Measurements from ENCODE around the gene GAS2L1.

The GAS2L1 gene

GRCh38 chr22:29320546-29320945 lies 14.1 kb downstream of the GAS2L1 start:
- DNase-seq (ENCODE audit: insufficient read length, low spot score) (no peak), FAIRE-seq (no peak)
- TF ChIP-seq POU2F2 (IDR thresholded peaks at IDR 0.05; ENCODE audit: low read depth, low read length), result no peak
- no peak for TF ChIP-seq POLR2AphosphoS5 (IDR thresholded peaks at IDR 0.05; ENCODE audit: low read depth, low read length)
- TF ChIP-seq SPI1 (IDR thresholded peaks at IDR 0.05; ENCODE audit: low read depth, low read length), result no peak
- no peak for TF ChIP-seq PAX5 (IDR thresholded peaks at IDR 0.05; ENCODE audit: insufficient read depth, low read length, severe bottlenecking)
- no peak for TF ChIP-seq TAF1 (IDR thresholded peaks at IDR 0.05; ENCODE audit: low read depth, low read length)
- TF ChIP-seq POLR2A (IDR thresholded peaks at IDR 0.05; ENCODE audit: low read depth, low read length), result no peak

GRCh38 chr22:29323641-29324040 lies 17.2 kb downstream of the GAS2L1 start:
- DNase-seq (ENCODE audit: insufficient read length, low spot score) (no peak), FAIRE-seq (no peak)
- TF ChIP-seq TAF1 (IDR thresholded peaks at IDR 0.05; ENCODE audit: low read depth, low read length) (no peak), POU2F2 (IDR thresholded peaks at IDR 0.05; ENCODE audit: low read depth, low read length) (no peak), SPI1 (IDR thresholded peaks at IDR 0.05; ENCODE audit: low read depth, low read length) (no peak), POLR2AphosphoS5 (IDR thresholded peaks at IDR 0.05; ENCODE audit: low read depth, low read length) (no peak), PAX5 (IDR thresholded peaks at IDR 0.05; ENCODE audit: insufficient read depth, low read length, severe bottlenecking) (no peak)

GRCh38 chr22:29325356-29325755 lies 18.9 kb downstream of the GAS2L1 start:
- FAIRE-seq (no peak), DNase-seq (ENCODE audit: insufficient read length, low spot score) (no peak)
- TF ChIP-seq SPI1 (IDR thresholded peaks at IDR 0.05; ENCODE audit: low read depth, low read length), result no peak
- no peak for TF ChIP-seq POLR2AphosphoS5 (IDR thresholded peaks at IDR 0.05; ENCODE audit: low read depth, low read length)

- no peak for FAIRE-seq
- DNase-seq (ENCODE audit: insufficient read length, low spot score), result no peak
- TF ChIP-seq POLR2A (IDR thresholded peaks at IDR 0.05; ENCODE audit: low read depth, low read length) (no peak), PAX5 (IDR thresholded peaks at IDR 0.05; ENCODE audit: insufficient read depth, low read length, severe bottlenecking) (no peak), POLR2AphosphoS5 (IDR thresholded peaks at IDR 0.05; ENCODE audit: low read depth, low read length) (no peak), SPI1 (IDR thresholded peaks at IDR 0.05; ENCODE audit: low read depth, low read length) (no peak), POU2F2 (IDR thresholded peaks at IDR 0.05; ENCODE audit: low read depth, low read length) (no peak), TAF1 (IDR thresholded peaks at IDR 0.05; ENCODE audit: low read depth, low read length) (no peak)
Measured at GRCh38 chr22:29325785-29326315, 19.4 kb downstream of the GAS2L1 start.

GRCh38 chr22:29326481-29326880 lies 20.0 kb downstream of the GAS2L1 start:
- TF ChIP-seq POLR2A (IDR thresholded peaks at IDR 0.05; ENCODE audit: low read depth, low read length), result no peak
- TF ChIP-seq POU2F2 (IDR thresholded peaks at IDR 0.05; ENCODE audit: low read depth, low read length), result no peak
- TF ChIP-seq PAX5 (IDR thresholded peaks at IDR 0.05; ENCODE audit: insufficient read depth, low read length, severe bottlenecking), result no peak
- TF ChIP-seq POLR2AphosphoS5 (IDR thresholded peaks at IDR 0.05; ENCODE audit: low read depth, low read length), result no peak
- no peak for TF ChIP-seq SPI1 (IDR thresholded peaks at IDR 0.05; ENCODE audit: low read depth, low read length)
- TF ChIP-seq TAF1 (IDR thresholded peaks at IDR 0.05; ENCODE audit: low read depth, low read length), result no peak
- FAIRE-seq (no peak), DNase-seq (ENCODE audit: insufficient read length, low spot score) (no peak)

GRCh38 chr22:29327089-29327764 lies 20.8 kb downstream of the GAS2L1 start:
- no peak for FAIRE-seq
- DNase-seq (ENCODE audit: insufficient read length, low spot score), result no peak
- TF ChIP-seq SPI1 (IDR thresholded peaks at IDR 0.05; ENCODE audit: low read depth, low read length) (no peak), POLR2AphosphoS5 (IDR thresholded peaks at IDR 0.05; ENCODE audit: low read depth, low read length) (no peak), POLR2A (IDR thresholded peaks at IDR 0.05; ENCODE audit: low read depth, low read length) (no peak), POU2F2 (IDR thresholded peaks at IDR 0.05; ENCODE audit: low read depth, low read length) (no peak), PAX5 (IDR thresholded peaks at IDR 0.05; ENCODE audit: insufficient read depth, low read length, severe bottlenecking) (no peak), TAF1 (IDR thresholded peaks at IDR 0.05; ENCODE audit: low read depth, low read length) (no peak)

GRCh38 chr22:29328055-29328454 lies 21.6 kb downstream of the GAS2L1 start:
- DNase-seq (ENCODE audit: insufficient read length, low spot score) (no peak), FAIRE-seq (no peak)
- TF ChIP-seq SPI1 (IDR thresholded peaks at IDR 0.05; ENCODE audit: low read depth, low read length) (no peak), POLR2AphosphoS5 (IDR thresholded peaks at IDR 0.05; ENCODE audit: low read depth, low read length) (no peak), TAF1 (IDR thresholded peaks at IDR 0.05; ENCODE audit: low read depth, low read length) (no peak), POU2F2 (IDR thresholded peaks at IDR 0.05; ENCODE audit: low read depth, low read length) (no peak), PAX5 (IDR thresholded peaks at IDR 0.05; ENCODE audit: insufficient read depth, low read length, severe bottlenecking) (no peak), POLR2A (IDR thresholded peaks at IDR 0.05; ENCODE audit: low read depth, low read length) (no peak)

GRCh38 chr22:29328566-29329500 lies 22.4 kb downstream of the GAS2L1 start:
- no peak for TF ChIP-seq SPI1 (IDR thresholded peaks at IDR 0.05; ENCODE audit: low read depth, low read length)
- TF ChIP-seq POLR2AphosphoS5 (IDR thresholded peaks at IDR 0.05; ENCODE audit: low read depth, low read length), result no peak
- no peak for TF ChIP-seq POU2F2 (IDR thresholded peaks at IDR 0.05; ENCODE audit: low read depth, low read length)
- TF ChIP-seq PAX5 (IDR thresholded peaks at IDR 0.05; ENCODE audit: insufficient read depth, low read length, severe bottlenecking), result no peak
- TF ChIP-seq POLR2A (IDR thresholded peaks at IDR 0.05; ENCODE audit: low read depth, low read length), result no peak
- no peak for TF ChIP-seq TAF1 (IDR thresholded peaks at IDR 0.05; ENCODE audit: low read depth, low read length)
- DNase-seq (ENCODE audit: insufficient read length, low spot score) (no peak), FAIRE-seq (no peak)

- TF ChIP-seq POLR2AphosphoS5 (IDR thresholded peaks at IDR 0.05; ENCODE audit: low read depth, low read length), result no peak
- FAIRE-seq (no peak), DNase-seq (ENCODE audit: insufficient read length, low spot score) (no peak)
Measured at GRCh38 chr22:29329581-29329980, 23.1 kb downstream of the GAS2L1 start.

Data from GM12891 (cell line).